NCI-H748 (cell line): Measurements from ENCODE around the gene KLF7.

ENCODE experiments used
- DNase-seq: peaks from one replicate; lab custom pipeline; 2025; ENCODE audit not compliant: unreplicated experiment; lab: John Stamatoyannopoulos, UW

The KLF7 gene

GRCh38 chr2:207167099-207167923 is 1.6 kb upstream of the KLF7 start:
- peak; percentile 37 for DNase-seq

- peak; percentile 91 for DNase-seq
Observed at GRCh38 chr2:207166349-207167098, 776 bp upstream of the KLF7 start.

- peak; percentile 99 for DNase-seq
Observed at GRCh38 chr2:207166039-207166348, 246 bp upstream of the KLF7 start.

GRCh38 chr2:207164006-207164831 is 1.5 kb downstream of the KLF7 start:
- peak; percentile 56 for DNase-seq

- DNase-seq = no peak
Observed at GRCh38 chr2:207163756-207164005, 2.1 kb downstream of the KLF7 start.

GRCh38 chr2:207163053-207163755 is 2.5 kb downstream of the KLF7 start:
- peak; percentile 25 for DNase-seq

- no peak for DNase-seq
Observed at GRCh38 chr2:207162316-207162715, 3.4 kb downstream of the KLF7 start.

GRCh38 chr2:207161247-207162123 is 4.3 kb downstream of the KLF7 start:
- DNase-seq = peak; percentile 42

GRCh38 chr2:207160115-207160514 is 5.6 kb downstream of the KLF7 start:
- no peak for DNase-seq

- no peak for DNase-seq
Observed at GRCh38 chr2:207159002-207159401, 6.7 kb downstream of the KLF7 start.

- no peak for DNase-seq
Observed at GRCh38 chr2:207157731-207158130, 8.0 kb downstream of the KLF7 start.

- DNase-seq = no peak
Observed at GRCh38 chr2:207157162-207157481, 8.6 kb downstream of the KLF7 start.

GRCh38 chr2:207156451-207157161 is 9.1 kb downstream of the KLF7 start:
- no peak for DNase-seq

- DNase-seq = peak; percentile 88
Observed at GRCh38 chr2:207155516-207156444, 10.0 kb downstream of the KLF7 start.

GRCh38 chr2:207154556-207155510 is 10.9 kb downstream of the KLF7 start:
- no peak for DNase-seq

- no peak for DNase-seq
Observed at GRCh38 chr2:207153266-207153975, 12.3 kb downstream of the KLF7 start.

GRCh38 chr2:207151048-207151447 is 14.7 kb downstream of the KLF7 start:
- DNase-seq = no peak
